ENCODE results near the gene TES. TPM values are rescaled to one million over a fixed set of nuclear protein-coding genes. Genes with fewer than 3 reads are reported as not detected.

TES gene
- total and polyA plus RNA-seq, 2 of the 13 experiments (the other 11 are each of a cell fraction or from before 2014, with no cell fraction given) = 21.6 to 23.0 TPM

DNA sequence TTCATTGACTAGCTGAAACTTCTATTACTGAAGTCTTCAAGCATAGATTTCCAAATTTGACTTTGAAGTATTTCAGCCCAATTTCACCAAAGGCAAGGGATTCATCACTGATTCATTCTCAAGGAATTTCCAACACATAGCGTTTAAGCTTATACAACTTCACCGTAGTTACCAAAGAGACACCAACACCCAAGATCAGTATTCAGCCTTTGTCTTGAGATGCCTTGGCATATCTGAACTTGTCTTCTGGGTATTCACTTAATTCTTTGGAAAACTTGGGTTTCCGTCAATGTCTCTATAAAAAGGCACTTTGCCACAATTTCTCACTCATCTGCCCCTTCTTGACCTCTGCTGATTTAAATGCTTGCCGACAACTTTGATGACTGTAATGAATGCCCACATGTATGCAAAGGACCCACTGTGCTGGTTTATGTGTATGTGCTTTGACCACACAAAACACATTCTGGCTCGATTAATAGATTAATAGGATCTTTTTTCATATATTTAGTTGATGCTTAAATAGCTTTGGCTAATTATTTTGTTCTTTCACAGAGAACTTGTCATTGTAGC is 49.6 kb downstream of the TES start:
- ChIA-PET POLR2A (no interaction called here), CTCF (ENCODE audit: low intra/inter-chr PET ratio, low total read pairs) (interaction anchor here (4.1 kb wide), 1 partner anchor 329 kb away, joined by 39 read pairs; no protein-coding TSS in a partner anchor)
- Histone ChIP-seq H3K27ac (ENCODE audit: extremely low read length, insufficient read depth, low read length) (no peak overlapping the region), H3K4me2 (ENCODE audit: low read depth, low read length) (no peak overlapping the region), H3K36me3 (replicated peaks in 1 of 2; ENCODE audit: control insufficient read depth in 1 of 2, insufficient read depth in 2 of 2, low read length in 2 of 2) (no peaks in the 10 kb centered on the region), H4K20me1 (ENCODE audit: insufficient read depth, low read length) (no peaks in the 10 kb centered on the region), H2AFZ (ENCODE audit: low read length) (no peak overlapping the region), H3K27me3 (ENCODE audit: control insufficient read depth in 1 of 2, insufficient read depth in 2 of 2, low read length in 2 of 2) (no peaks in the 10 kb centered on the region), H3K9me3 (ENCODE audit: low read length) (no peaks in the 10 kb centered on the region), H3K4me1 (ENCODE audit: insufficient read depth, low read length) (no peaks in the 10 kb centered on the region), H3K79me2 (ENCODE audit: insufficient read depth, low read length) (no peaks in the 10 kb centered on the region), H3K9ac (ENCODE audit: insufficient read depth, low read depth, low read length) (no peak overlapping the region), H3K4me3 (replicated peaks in 1 of 3; ENCODE audit: insufficient read depth in 1 of 3, low read depth in 2 of 3, low read length in 3 of 3) (no peak overlapping the region)
- BruUV-seq (replicated peaks) = no TSS peak
- intact Hi-C loops (cut with micrococcal nuclease; ENCODE audit: unreplicated experiment) (loop anchor here (5.0 kb wide), 1 partner anchor 412 kb away; the partner anchor contains the start of gene MET), in situ Hi-C loops (cut with HindIII; ENCODE audit: extremely low pct_ligation_motif_present, low pct_unique_long_range_greater_than_20kb) (loop anchor here (5.0 kb wide), 3 partner anchors 267 to 552 kb away; partner anchors contain the start of gene CAV1)
- DNase-seq (ENCODE audit: low spot score) (no peak), ATAC-seq (no peak), FAIRE-seq (no peak)
- 79% methylated on average over 5 of the region's 5 CpGs for WGBS (ENCODE audit: low lambda C conversion rate)
- no peak for TF ChIP-seq ZNF143 (CRISPR knock-in tag; IDR thresholded peaks at IDR 0.05)
- TF ChIP-seq SIN3B (IDR thresholded peaks at IDR 0.05; ENCODE audit: low read length) = no peak
- TF ChIP-seq ZNF672 (CRISPR knock-in tag; IDR thresholded peaks at IDR 0.05) = no peak
- TF ChIP-seq ZNF563 (CRISPR knock-in tag; IDR thresholded peaks at IDR 0.05) = no peak
- TF ChIP-seq ZNF556 (CRISPR knock-in tag; IDR thresholded peaks at IDR 0.05; ENCODE audit: borderline replicate concordance) = no peak
- TF ChIP-seq ZNF788 (CRISPR knock-in tag; IDR thresholded peaks at IDR 0.05; ENCODE audit: borderline replicate concordance) = no peak
- TF ChIP-seq, protein P1, sequence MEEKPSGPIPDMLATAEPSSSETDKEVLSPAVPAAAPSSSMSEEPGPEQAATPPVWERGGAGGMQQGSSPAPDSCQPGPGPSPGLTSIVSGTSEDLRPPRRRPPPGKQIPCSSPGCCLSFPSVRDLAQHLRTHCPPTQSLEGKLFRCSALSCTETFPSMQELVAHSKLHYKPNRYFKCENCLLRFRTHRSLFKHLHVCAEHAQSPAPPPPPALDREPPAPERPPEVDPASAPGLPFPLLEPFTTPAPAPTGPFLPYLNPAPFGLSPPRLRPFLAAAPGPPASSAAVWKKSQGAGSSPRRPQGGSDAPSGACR (CRISPR knock-in tag; IDR thresholded peaks at IDR 0.05) = no peak
- no peak for TF ChIP-seq ZNF782 (CRISPR knock-in tag; IDR thresholded peaks at IDR 0.05; ENCODE audit: borderline replicate concordance)
- TF ChIP-seq EEA1 (CRISPR knock-in tag; IDR thresholded peaks at IDR 0.05; ENCODE audit: borderline replicate concordance) = no peak
- TF ChIP-seq ZNF430 (CRISPR knock-in tag; IDR thresholded peaks at IDR 0.05) = no peak
- TF ChIP-seq SAFB2 (CRISPR knock-in tag; IDR thresholded peaks at IDR 0.05; ENCODE audit: borderline replicate concordance, low read depth) = no peak
- TF ChIP-seq CEBPB (IDR thresholded peaks at IDR 0.05; ENCODE audit: borderline replicate concordance, low read depth, low read length) = no peak
- no peak for TF ChIP-seq RARA (CRISPR knock-in tag; IDR thresholded peaks at IDR 0.05)
- TF ChIP-seq SMARCE1 (IDR thresholded peaks at IDR 0.05; ENCODE audit: borderline replicate concordance) = no peak
- no peak for TF ChIP-seq ZBTB21 (CRISPR knock-in tag; IDR thresholded peaks at IDR 0.05)
- no peak for TF ChIP-seq ZNF616 (CRISPR knock-in tag; IDR thresholded peaks at IDR 0.05; ENCODE audit: low read depth)

Measured in HepG2 (cell line).